Rectal smooth muscle tissue (tissue), 1 donor: ENCODE results near the gene C3orf18.

Experiments used
- H3K27ac ChIP-seq: one replicate; pipeline ENCODE4 v1.7.0; 2013; ENCODE audit warnings: low read depth, low read length, inconsistent platforms
- H3K27me3 ChIP-seq: one replicate; pipeline ENCODE4 v1.7.0; 2013; ENCODE audit warnings: low read length; ENCODE audit not compliant: control insufficient read depth, insufficient read depth
- H3K36me3 ChIP-seq: one replicate; pipeline ENCODE4 v1.7.0; 2013; ENCODE audit warnings: low read length; ENCODE audit not compliant: control insufficient read depth, insufficient read depth
- H3K4me1 ChIP-seq: one replicate; pipeline ENCODE4 v1.7.0; 2013; ENCODE audit warnings: low read length; ENCODE audit not compliant: control insufficient read depth, insufficient read depth
- H3K4me3 ChIP-seq: one replicate; pipeline ENCODE4 v1.7.0; 2013; ENCODE audit warnings: low read length
- H3K9ac ChIP-seq: one replicate; pipeline ENCODE4 v1.7.0; 2013; ENCODE audit warnings: low read length

C3orf18 gene

DNA sequence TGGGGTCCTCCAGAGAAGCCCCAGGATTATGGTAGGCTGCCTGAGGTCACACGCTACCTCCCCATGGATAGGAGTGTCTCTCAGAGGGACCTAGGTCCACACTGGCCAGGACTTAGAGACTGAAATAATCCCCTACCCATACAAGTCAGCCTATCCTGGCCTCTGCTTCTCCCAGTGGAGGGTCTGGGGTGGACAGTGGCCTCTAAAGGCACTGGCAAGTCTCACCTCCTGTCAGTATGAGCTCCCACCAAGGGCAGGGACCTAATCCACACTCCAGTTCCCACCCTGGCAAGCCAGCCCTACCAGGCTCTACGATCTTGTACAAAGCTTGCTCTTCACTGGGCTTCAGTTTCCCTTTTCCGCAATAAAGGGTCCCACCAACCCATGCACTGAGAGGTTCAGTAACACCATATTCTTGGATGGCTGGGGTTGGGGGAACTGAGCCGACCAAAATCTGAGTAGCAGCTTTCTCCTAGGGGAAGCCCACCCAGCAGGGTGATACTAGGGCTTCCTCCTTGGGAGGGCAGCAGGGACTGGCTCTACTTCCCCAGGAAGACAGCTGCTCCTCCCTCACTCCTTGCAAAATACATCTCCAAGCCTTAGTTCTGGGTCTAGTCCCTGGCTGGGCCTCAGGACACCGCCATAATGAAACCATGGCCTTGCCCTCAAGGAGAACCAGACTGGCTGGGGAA lies 41.7 kb upstream of the C3orf18 start:
- H3K27me3 ChIP-seq = no peaks in the 10 kb centered on the region
- no peak overlapping the region for H3K9ac ChIP-seq
- H3K4me1 ChIP-seq = peaks cover 8% of the 10 kb centered on the region
- H3K4me3 ChIP-seq = peak overlapping the region; percentile 81
- peaks cover 9% of the 10 kb centered on the region for H3K36me3 ChIP-seq
- no peak overlapping the region for H3K27ac ChIP-seq

DNA sequence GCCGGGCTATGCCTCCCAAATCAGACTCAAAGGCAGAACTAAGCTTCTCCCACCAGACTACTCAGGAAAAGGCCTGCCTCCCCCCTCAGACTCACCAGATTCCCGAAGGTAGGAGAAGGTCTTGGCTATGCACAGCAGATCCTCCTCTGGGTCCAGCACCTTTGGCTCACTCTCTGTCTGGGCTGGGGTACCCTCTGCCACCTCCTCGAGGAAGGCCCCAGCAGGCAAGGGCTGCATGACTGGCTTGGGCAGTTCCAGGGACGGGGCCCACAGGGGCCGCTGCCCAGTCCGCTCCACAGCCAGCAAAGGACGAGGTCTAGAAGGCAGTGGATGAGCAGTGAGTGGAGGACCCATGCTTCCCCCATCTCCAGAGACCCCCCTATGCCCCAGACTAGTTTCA lies 40.7 kb upstream of the C3orf18 start:
- Histone ChIP-seq H3K9ac (no peak overlapping the region), H3K4me1 (peaks cover 8% of the 10 kb centered on the region), H3K4me3 (no peak overlapping the region), H3K36me3 (peaks cover 11% of the 10 kb centered on the region), H3K27ac (no peak overlapping the region), H3K27me3 (no peaks in the 10 kb centered on the region)

DNA sequence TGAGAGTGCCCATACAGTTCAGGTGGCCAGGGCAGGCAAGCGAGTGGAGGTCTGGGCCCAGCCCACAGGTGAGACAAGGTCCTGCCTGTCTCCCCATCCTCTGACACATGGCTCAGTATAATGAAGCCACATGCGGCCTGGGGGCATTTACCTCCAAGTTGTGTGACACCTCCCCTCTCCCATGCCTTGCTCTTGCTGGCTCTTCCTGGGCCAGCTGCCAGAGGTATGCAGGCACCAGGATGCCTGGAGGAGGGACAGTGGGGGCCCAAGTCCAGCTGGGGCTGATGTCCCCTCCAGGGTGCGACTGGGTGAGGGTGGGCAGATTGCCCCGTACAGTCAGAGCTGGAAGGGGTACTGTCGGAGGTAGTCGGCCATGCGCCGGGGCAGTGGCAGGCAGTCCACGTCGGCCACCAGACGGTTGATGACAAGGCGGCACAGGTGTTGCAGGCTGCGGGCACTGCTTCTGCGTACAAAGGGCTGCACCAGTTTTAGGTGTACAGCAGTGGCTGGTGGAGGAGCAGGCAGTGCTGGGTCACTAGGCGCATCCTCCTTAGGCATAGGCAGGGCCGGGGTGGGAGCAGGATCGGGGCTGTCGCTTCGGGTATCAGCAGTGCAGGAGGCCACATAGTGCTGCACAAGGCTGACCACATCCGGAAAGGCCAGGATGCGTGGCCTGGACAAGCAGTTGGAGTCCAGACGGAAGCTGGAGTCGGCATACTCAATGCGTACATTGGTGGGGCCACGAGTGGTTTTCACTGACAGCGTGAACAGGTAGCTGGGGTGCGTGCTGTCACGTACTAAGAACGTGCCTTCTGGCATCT lies 39.9 kb upstream of the C3orf18 start:
- Histone ChIP-seq H3K4me3 (no peak overlapping the region), H3K9ac (no peak overlapping the region), H3K27me3 (no peaks in the 10 kb centered on the region), H3K36me3 (peaks cover 11% of the 10 kb centered on the region), H3K27ac (no peak overlapping the region), H3K4me1 (peaks cover 10% of the 10 kb centered on the region)

DNA sequence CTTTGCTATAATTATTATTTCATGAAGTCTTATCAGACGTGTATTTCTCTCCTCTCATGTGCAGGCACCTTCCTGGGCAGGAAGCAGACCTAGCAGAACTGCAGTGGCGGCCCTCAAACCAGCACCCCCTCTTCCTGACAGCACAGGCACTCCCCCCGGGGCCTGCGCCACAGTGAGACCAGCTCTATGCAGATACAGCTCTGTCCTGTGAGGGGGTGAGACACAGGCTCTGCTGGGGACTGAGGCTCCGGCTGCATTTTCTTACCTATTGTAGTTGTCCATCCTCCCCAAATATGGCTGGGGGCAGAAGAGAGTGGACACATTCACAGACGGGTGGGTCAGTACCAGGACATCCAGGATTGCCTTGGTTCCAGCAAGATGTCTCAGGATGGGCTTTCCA lies 39.0 kb upstream of the C3orf18 start:
- no peaks in the 10 kb centered on the region for H3K27me3 ChIP-seq
- peaks cover 19% of the 10 kb centered on the region for H3K4me1 ChIP-seq
- no peak overlapping the region for H3K9ac ChIP-seq
- H3K27ac ChIP-seq = no peak overlapping the region
- H3K4me3 ChIP-seq = no peak overlapping the region
- H3K36me3 ChIP-seq = peaks cover 11% of the 10 kb centered on the region

DNA sequence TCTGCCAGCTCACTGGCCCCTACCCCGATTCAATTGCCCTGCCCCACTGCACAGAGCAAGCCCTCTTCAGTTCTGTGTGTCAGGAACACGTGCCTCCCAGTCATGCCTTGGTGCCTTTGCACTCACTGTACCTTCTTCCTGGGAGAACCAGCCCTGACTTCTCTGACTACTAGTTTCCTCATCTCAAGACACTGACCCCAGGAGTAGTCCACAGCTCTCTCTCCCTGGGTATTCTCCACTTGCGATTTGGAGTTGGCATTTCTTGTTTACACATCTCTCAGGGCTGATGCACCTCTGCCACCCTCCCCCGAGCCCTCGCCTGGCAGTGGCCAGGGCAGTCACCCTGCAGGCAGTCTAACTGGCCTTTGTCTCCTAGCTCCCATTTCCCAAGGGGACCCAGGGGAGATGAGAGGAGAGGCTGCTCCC lies 38.4 kb upstream of the C3orf18 start:
- H3K36me3 ChIP-seq = peaks cover 11% of the 10 kb centered on the region
- no peak overlapping the region for H3K4me3 ChIP-seq
- H3K27ac ChIP-seq = no peak overlapping the region
- no peaks in the 10 kb centered on the region for H3K27me3 ChIP-seq
- no peak overlapping the region for H3K9ac ChIP-seq
- peaks cover 21% of the 10 kb centered on the region for H3K4me1 ChIP-seq

DNA sequence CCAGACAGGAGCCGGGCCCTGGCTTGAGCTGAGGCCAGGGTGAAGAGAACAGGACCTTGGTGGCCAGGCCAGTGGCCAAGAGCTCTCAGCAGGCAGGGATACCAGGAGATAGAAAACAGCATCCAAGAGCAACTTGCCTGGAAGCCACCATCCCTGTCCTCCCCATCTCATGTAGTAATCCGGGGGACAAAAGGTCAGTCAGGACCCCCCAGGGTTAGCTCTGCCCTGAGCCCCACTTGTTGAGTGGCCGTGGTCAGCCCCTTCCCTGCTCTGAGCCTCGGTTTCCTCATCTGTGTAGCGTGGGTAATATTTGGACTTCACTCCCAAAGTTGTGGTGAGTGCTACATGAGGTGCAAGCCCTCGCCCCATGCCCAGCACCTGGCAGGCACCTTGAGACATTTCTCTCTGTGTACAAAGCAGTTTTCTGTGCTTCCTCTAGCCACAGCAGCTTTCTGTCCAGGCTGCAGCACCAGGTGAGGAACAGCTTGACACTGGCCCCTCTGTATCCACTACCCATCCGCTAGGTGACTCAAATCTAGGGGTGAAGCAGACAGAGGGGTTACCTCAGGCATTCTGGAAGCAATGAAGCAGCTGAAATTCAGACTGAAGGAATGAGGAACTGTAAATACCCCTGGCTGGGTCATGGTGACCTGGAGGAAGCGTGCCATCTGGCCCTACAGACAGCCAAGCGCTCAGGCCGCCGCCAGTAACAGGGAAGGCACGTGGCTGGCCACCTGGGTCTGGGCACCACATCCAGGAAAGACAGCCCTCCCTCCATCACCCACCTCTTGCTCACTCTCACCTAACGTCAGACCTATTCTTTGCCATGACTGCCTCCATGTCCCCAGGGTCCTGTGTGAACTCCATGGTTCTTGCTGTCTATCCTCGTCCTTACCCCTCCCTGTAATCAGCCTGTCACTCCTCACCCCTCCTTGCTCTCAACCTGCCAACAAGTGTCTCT lies 37.4 kb upstream of the C3orf18 start:
- H3K36me3 ChIP-seq = peaks cover 11% of the 10 kb centered on the region

DNA sequence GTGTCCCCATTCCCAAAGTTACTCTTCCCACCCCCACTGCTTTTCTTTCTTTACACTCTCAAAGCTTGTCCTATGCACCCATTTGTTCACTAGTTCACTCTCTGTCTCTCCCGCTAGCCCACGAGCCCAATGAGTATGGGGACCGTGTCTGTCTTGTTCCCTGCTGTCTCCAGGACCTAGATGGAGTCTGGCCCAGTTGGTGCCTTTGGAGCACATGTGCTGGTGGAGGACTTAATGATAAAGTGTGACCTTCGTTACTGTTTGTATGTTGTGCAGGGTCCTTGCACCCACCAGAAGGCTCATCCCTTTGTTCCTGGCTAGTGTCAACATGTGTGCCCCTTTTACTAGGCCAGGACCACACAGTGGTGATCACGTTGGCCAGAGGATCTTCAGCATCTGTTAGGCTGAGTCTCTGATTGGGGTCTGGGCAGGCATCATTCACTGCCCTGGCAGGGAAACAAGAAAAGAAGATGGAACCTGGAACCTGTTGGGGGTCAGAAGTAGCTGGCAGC lies 36.6 kb upstream of the C3orf18 start:
- no peaks in the 10 kb centered on the region for H3K27me3 ChIP-seq
- H3K36me3 ChIP-seq = peaks cover 11% of the 10 kb centered on the region
- peaks cover 30% of the 10 kb centered on the region for H3K4me1 ChIP-seq
- H3K27ac ChIP-seq = no peak overlapping the region
- H3K4me3 ChIP-seq = no peak overlapping the region
- no peak overlapping the region for H3K9ac ChIP-seq

More for the DNA sequence above, 37.4 kb upstream of the C3orf18 start:
- Histone ChIP-seq H3K27ac (no peak overlapping the region), H3K4me1 (peaks cover 26% of the 10 kb centered on the region), H3K4me3 (no peak overlapping the region), H3K9ac (no peak overlapping the region), H3K27me3 (no peaks in the 10 kb centered on the region)

DNA sequence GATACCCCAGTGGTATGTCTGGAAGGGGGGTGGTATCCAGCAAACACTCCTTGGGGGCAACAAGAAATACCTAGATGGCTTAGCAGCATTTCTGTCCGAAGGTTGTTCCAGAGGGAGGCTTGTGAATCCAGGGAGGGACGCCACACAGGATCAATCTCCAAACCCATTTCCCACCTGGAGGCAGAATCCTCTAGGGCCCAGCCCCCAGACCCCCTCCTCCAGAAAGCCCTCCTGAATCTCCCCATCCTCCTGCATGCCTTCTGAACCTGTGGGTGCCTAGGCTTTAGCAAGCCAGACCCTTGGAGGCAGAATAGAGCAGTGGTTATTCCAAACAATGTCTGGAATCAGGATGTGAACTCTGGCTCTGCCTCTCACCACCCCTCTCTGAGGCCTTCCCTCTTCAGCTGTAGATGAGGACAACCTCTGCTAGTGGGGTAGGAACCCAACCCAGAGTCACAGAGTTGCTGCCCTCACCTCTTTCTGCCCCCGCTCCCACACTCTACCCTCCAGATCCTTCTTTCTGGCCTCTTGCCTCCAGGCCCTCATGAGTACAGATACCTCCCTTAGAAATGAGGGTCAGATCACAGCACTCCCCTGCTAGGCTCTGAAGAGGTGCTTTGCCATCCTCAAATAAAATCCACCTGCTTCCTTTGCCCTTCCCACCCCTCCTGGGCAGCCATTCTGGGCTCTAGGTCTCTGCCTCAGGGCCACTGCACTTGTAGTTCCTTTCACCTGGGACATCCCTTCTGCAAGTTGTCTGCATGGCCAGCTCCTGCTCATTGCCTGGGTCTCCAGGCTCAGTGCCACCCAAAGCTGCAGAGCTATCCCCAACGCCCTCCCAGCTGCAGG lies 35.9 kb upstream of the C3orf18 start:
- no peak overlapping the region for H3K4me3 ChIP-seq
- H3K36me3 ChIP-seq = peaks cover 11% of the 10 kb centered on the region
- no peak overlapping the region for H3K9ac ChIP-seq
- H3K27ac ChIP-seq = peak overlapping the region; percentile 98
- H3K4me1 ChIP-seq = peaks cover 30% of the 10 kb centered on the region
- no peaks in the 10 kb centered on the region for H3K27me3 ChIP-seq

DNA sequence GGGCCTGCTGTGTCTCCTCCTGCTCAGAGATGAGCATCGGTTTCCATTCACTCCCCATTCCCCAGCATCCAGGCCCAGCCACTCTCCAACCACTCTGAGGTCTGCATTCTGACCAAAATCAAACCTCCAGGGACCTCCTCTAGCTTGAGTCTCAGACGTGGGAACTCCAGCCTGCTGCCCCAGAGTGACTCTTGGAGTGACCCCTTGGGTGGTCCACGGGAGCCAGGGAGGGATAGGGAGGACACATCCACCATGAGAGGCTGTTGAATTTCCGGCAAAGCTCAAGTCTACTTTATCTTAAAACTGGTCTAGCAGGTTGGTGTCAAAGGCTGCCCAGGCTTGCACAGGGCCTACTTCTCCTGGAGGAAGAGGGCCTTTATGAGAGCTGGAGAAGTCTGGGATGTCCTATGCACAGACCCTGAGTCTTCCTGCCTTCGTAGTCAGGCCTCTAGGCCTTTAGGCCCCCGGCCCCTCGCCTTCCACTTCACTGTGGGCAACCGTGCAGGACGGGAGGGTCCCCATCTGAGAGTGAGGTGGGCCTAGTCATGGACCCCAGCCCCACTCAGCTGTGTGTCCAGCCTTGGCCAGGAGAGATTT lies 35.1 kb upstream of the C3orf18 start:
- Histone ChIP-seq H3K9ac (peak overlapping the region; percentile 65), H3K36me3 (peaks cover 11% of the 10 kb centered on the region), H3K27me3 (no peaks in the 10 kb centered on the region), H3K4me1 (peaks cover 34% of the 10 kb centered on the region), H3K4me3 (no peak overlapping the region), H3K27ac (peak overlapping the region; percentile 98)

DNA sequence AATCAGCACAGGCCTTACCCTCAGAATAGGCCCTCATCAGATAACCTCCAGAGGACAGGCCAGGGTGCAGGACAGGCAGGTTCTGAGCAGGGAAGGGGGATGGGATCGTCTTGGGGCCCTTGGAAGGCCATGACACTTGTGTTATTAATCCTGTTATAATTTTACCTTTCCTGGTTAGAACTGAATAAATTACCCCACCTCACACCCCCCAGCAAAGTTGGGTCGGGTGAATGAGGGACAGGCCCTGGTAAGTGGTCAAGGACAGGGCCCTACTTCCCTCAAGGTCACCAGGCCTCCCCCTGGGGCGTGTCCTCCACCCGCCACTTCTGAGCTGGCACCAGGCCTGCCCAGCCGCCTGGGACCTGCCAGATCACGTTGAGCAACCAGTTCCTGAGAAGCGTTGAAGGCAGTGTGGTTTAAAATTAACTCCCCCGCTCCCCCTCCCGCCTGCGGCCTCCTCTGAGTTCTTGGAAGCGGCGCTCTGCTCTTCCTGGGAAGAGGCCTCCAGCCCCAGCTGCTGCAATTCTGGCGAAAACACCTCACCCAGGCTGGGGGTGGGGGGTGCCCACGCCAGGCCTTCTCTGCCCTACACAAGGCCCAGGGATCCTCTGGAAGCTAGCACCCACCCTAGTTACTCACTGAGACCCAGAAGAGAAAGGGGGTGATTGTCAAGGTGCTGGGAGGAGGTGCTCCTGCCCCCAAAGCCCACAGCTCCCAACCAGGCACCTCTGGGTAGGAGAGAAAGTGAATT lies 33.5 kb upstream of the C3orf18 start:
- peak overlapping the region; percentile 98 for H3K27ac ChIP-seq
- peak overlapping the region; percentile 58 for H3K4me3 ChIP-seq
- peaks cover 3% of the 10 kb centered on the region for H3K36me3 ChIP-seq
- no peaks in the 10 kb centered on the region for H3K27me3 ChIP-seq
- peaks cover 34% of the 10 kb centered on the region for H3K4me1 ChIP-seq
- peak overlapping the region; percentile 75 for H3K9ac ChIP-seq
